Naive B cell (primary cell): ENCODE measurements around the gene NCK1. TPM values are rescaled to one million over a fixed set of nuclear protein-coding genes. Genes with fewer than 3 reads are reported as not detected.

Source experiments
- ATAC-seq, 2 donors: fragments of 150-1000 bp; cut with Tn5 transposase; 2 replicates each; pipeline ENCODE4 v1.10.0; 2021; ENCODE audit warnings: low read depth in 2 of 2, mild to moderate bottlenecking in 2 of 2, moderate library complexity in 2 of 2
- DNase-seq: peaks from one replicate; pipeline ENCODE4 v3.0.0; 2022
- H3K27ac Mint-ChIP-seq, 6 donors: one replicate each; pipeline ENCODE4 v1.8.0; 2020 to 2022; ENCODE audit warnings: mild to moderate bottlenecking in 6 of 6, mixed read lengths in 6 of 6, moderate library complexity in 5 of 6, inconsistent platforms in 2 of 6
- H3K27me3 Mint-ChIP-seq, 3 donors: one replicate each; pipeline ENCODE4 v1.8.0; 2021 to 2022; ENCODE audit warnings: mixed read lengths in 3 of 3, mild to moderate bottlenecking in 1 of 3
- H3K36me3 Mint-ChIP-seq, 2 donors: one replicate each; pipeline ENCODE4 v1.8.0; 2020 to 2022; ENCODE audit warnings: mixed read lengths in 2 of 2, inconsistent platforms in 1 of 2, mild to moderate bottlenecking in 1 of 2
- H3K4me1 Mint-ChIP-seq, 3 donors: one replicate each; pipeline ENCODE4 v1.8.0; 2020 to 2022; ENCODE audit warnings: mixed read lengths in 3 of 3, inconsistent platforms in 1 of 3, mild to moderate bottlenecking in 1 of 3, moderate library complexity in 1 of 3
- H3K4me3 Mint-ChIP-seq, 8 donors: one replicate each; pipeline ENCODE4 v1.8.0; 2020 to 2022; ENCODE audit warnings: mild to moderate bottlenecking in 8 of 8, mixed read lengths in 8 of 8, moderate library complexity in 8 of 8, inconsistent platforms in 2 of 8
- H3K9me3 Mint-ChIP-seq, 7 donors: one replicate each; pipeline ENCODE4 v1.8.0; 2020 to 2022; ENCODE audit warnings: mixed read lengths in 7 of 7, mild to moderate bottlenecking in 5 of 7, inconsistent platforms in 2 of 7, moderate library complexity in 1 of 7
- polyA plus RNA-seq, 6 donors: library from polyadenylated mRNA; unstranded; fragments of 300-500 nt; fragmentation: Illumina TruSeq; gene quantifications; one replicate each; pipeline ENCODE4 v1.2.3, GENCODE V29; 2021; ENCODE audit warnings: low read depth in 6 of 6

Gene NCK1
- polyA plus RNA-seq, 6 donors from 2014 or later, result 40.2 to 48.7 (median 42.6) TPM

- Mint-ChIP-seq H3K4me1 (peaks cover 42 to 62% (median 57%) of the 10 kb centered on the region in 3 donors), H3K27me3 (no peaks in the 10 kb centered on the region), H3K4me3 (no peak overlapping the region), H3K9me3 (no peaks in the 10 kb centered on the region), H3K36me3 (peaks cover 21 to 27% of the 10 kb centered on the region in 2 donors), H3K27ac (peak overlapping the region in 4 of 6 donors; percentile 1 to 58 (median 28))
- DNase-seq, result no peak
- ATAC-seq, result no peak
Measured at GRCh38 chr3:136943436-136943835, 81.4 kb downstream of the NCK1 start.

GRCh38 chr3:136946978-136947377 lies 85.0 kb downstream of the NCK1 start:
- Mint-ChIP-seq H3K27me3 (no peaks in the 10 kb centered on the region), H3K9me3 (no peaks in the 10 kb centered on the region), H3K4me3 (no peak overlapping the region), H3K4me1 (peaks cover 30 to 49% (median 47%) of the 10 kb centered on the region in 3 donors), H3K36me3 (peaks cover 21 to 28% of the 10 kb centered on the region in 2 donors), H3K27ac (peak overlapping the region in 4 of 6 donors; percentile 4 to 72 (median 54))
- no peak for DNase-seq
- ATAC-seq, result no peak

DNA sequence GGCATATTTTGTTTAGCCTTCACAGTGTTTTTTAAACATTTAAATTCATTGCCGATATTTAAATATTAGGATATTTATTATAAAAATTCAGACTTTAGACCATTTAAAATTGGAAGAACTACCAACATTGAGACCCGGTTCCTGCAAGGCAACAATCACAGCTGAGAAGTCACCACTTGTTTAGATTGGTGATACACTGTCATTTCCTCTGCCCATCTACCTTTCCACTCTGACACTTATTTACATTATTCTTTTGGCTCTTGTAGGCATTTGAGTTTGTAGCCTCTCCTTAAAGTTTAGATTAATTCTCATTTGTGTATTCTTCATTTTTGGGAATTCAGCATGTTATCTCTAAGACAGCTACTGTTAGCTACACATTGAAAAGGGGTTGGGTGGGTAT lies 85.5 kb downstream of the NCK1 start:
- peaks cover 21 to 28% of the 10 kb centered on the region in 2 donors for H3K36me3 Mint-ChIP-seq
- DNase-seq (no peak), ATAC-seq (no peak)
- H3K27me3 Mint-ChIP-seq, result no peaks in the 10 kb centered on the region
- H3K4me3 Mint-ChIP-seq, result peak overlapping the region in 1 of 8 donors; percentile 27
- H3K27ac Mint-ChIP-seq, result peak overlapping the region in 5 of 6 donors; percentile 61 to 96 (median 81)
- H3K4me1 Mint-ChIP-seq, result peaks cover 31 to 49% (median 47%) of the 10 kb centered on the region in 3 donors
- H3K9me3 Mint-ChIP-seq, result no peaks in the 10 kb centered on the region

- Mint-ChIP-seq H3K4me3 (peak overlapping the region in 7 of 8 donors; percentile 13 to 82 (median 45)), H3K36me3 (peaks cover 13 to 24% of the 10 kb centered on the region in 2 donors), H3K9me3 (no peaks in the 10 kb centered on the region), H3K4me1 (peaks cover 21 to 42% (median 37%) of the 10 kb centered on the region in 3 donors), H3K27me3 (no peaks in the 10 kb centered on the region), H3K27ac (peak overlapping the region in 5 of 6 donors; percentile 2 to 89 (median 47))
- no peak for DNase-seq
- peak; percentile 37 to 50 for ATAC-seq
Measured at GRCh38 chr3:136949146-136949545, 87.1 kb downstream of the NCK1 start.

DNA sequence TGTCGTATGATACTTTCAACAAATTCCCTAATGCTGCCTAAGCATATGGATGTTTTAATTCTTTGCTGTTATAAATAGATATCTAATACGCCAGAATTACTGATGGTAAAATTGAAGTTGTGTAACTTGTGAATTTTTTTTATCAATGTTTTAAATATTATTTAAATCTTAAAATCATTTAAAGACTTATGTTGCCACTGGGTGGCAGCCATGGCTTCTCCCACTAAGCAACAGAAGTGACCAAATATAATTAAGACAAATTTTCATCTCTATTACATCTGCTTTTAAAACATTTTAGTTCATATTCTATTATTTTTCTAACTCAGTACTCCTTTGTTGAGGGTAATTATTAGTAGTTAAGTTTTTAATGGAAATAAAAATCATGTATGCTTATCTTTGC lies 87.7 kb downstream of the NCK1 start:
- H3K27me3 Mint-ChIP-seq, result no peaks in the 10 kb centered on the region
- peaks cover 21 to 44% (median 37%) of the 10 kb centered on the region in 3 donors for H3K4me1 Mint-ChIP-seq
- ATAC-seq, result no peak
- H3K9me3 Mint-ChIP-seq, result no peaks in the 10 kb centered on the region
- H3K36me3 Mint-ChIP-seq, result peaks cover 13 to 24% of the 10 kb centered on the region in 2 donors
- DNase-seq, result no peak
- no peak overlapping the region for H3K27ac Mint-ChIP-seq
- peak overlapping the region in 2 of 8 donors; percentile 1 to 39 for H3K4me3 Mint-ChIP-seq

GRCh38 chr3:136950623-136951022 lies 88.6 kb downstream of the NCK1 start:
- Mint-ChIP-seq H3K27me3 (no peaks in the 10 kb centered on the region), H3K4me1 (peaks cover 27 to 53% (median 37%) of the 10 kb centered on the region in 3 donors), H3K9me3 (no peaks in the 10 kb centered on the region), H3K4me3 (peak overlapping the region in 2 of 8 donors; percentile 9 to 39), H3K36me3 (peaks cover 8 to 20% of the 10 kb centered on the region in 2 donors), H3K27ac (peak overlapping the region in 3 of 6 donors; percentile 15 to 66 (median 29))
- DNase-seq, result no peak
- peak in 1 of 2 donors; percentile 28 for ATAC-seq

DNA sequence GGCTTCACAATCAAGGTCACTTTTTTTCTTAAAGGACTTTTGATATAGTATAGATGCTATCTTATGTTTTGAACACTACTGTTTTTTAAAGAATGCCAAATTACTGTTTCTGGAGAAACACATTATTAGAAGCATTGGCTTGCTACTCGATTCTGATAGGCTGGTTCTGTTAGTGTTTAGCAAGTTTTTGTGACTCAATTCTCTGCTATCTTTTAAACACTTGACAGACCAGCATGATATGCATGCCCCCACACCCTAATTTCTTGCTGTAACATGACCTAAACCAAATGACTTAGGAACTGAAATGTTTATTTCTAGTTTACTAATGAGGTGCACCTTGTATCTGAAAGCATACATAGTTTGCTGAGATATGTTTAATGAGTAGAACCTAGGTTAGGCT lies 90.3 kb downstream of the NCK1 start:
- Mint-ChIP-seq H3K27ac (no peak overlapping the region), H3K9me3 (no peaks in the 10 kb centered on the region), H3K36me3 (peaks cover 0 to 10% of the 10 kb centered on the region in 2 donors), H3K4me1 (peaks cover 28 to 48% (median 31%) of the 10 kb centered on the region in 3 donors), H3K4me3 (no peak overlapping the region), H3K27me3 (no peaks in the 10 kb centered on the region)
- DNase-seq (no peak), ATAC-seq (no peak)

DNA sequence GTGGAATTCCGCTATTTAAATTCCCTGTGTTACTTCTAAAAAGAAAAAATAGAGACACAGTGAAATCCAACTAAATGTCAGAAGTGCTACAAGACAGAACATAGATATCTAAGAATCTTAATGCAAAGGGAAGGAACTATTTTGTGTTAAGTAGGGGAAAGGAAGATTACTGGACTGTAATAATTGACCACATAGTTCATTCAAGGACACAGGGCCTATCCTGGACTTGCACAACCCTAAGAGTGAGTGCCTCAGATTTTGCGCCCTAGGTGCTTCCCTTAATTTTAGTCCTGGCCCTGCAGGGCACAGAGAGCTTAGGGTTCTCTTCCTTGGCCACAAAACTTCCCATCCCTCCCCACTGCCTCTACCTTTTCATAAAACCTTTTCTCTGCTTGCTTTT lies 92.2 kb downstream of the NCK1 start:
- peaks cover 14 to 37% (median 19%) of the 10 kb centered on the region in 3 donors for H3K4me1 Mint-ChIP-seq
- no peak overlapping the region for H3K4me3 Mint-ChIP-seq
- DNase-seq (no peak), ATAC-seq (no peak)
- peak overlapping the region in 2 of 6 donors; percentile 16 to 40 for H3K27ac Mint-ChIP-seq
- H3K9me3 Mint-ChIP-seq, result no peaks in the 10 kb centered on the region
- no peaks in the 10 kb centered on the region for H3K27me3 Mint-ChIP-seq
- H3K36me3 Mint-ChIP-seq, result no peaks in the 10 kb centered on the region

GRCh38 chr3:136954980-136955780 lies 93.2 kb downstream of the NCK1 start:
- Mint-ChIP-seq H3K9me3 (no peaks in the 10 kb centered on the region), H3K4me3 (peak overlapping the region in 1 of 8 donors; percentile 10), H3K27me3 (no peaks in the 10 kb centered on the region), H3K27ac (peak overlapping the region in 2 of 6 donors; percentile 8 to 12), H3K36me3 (no peaks in the 10 kb centered on the region), H3K4me1 (peaks cover 12 to 34% (median 19%) of the 10 kb centered on the region in 3 donors)
- DNase-seq, result no peak
- ATAC-seq, result no peak

GRCh38 chr3:136955813-136956212 lies 93.8 kb downstream of the NCK1 start:
- ATAC-seq (no peak), DNase-seq (no peak)
- no peaks in the 10 kb centered on the region for H3K9me3 Mint-ChIP-seq
- H3K27ac Mint-ChIP-seq, result no peak overlapping the region
- H3K4me3 Mint-ChIP-seq, result peak overlapping the region in 1 of 8 donors; percentile 10
- H3K27me3 Mint-ChIP-seq, result no peaks in the 10 kb centered on the region
- H3K36me3 Mint-ChIP-seq, result no peaks in the 10 kb centered on the region
- H3K4me1 Mint-ChIP-seq, result peaks cover 7 to 28% (median 15%) of the 10 kb centered on the region in 3 donors

DNA sequence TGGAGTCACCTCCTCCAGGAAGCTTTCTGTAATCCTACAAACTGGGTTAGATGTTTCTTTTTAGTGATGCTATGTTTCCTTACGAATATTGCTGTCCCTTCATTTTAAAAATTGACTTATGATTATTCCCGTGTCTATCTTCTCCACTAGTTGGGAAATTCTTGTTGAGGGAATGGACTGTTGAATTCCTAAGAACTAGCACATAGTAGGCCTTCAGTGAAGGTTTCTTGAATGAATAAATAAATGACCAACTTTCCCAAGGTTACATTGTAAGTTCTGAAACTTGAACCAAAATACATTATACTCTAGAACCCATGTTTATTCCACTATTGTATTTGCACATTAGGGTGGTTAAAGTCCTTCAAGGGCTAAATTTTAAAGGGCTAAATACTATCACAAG lies 95.0 kb downstream of the NCK1 start:
- ATAC-seq, result no peak

DNA sequence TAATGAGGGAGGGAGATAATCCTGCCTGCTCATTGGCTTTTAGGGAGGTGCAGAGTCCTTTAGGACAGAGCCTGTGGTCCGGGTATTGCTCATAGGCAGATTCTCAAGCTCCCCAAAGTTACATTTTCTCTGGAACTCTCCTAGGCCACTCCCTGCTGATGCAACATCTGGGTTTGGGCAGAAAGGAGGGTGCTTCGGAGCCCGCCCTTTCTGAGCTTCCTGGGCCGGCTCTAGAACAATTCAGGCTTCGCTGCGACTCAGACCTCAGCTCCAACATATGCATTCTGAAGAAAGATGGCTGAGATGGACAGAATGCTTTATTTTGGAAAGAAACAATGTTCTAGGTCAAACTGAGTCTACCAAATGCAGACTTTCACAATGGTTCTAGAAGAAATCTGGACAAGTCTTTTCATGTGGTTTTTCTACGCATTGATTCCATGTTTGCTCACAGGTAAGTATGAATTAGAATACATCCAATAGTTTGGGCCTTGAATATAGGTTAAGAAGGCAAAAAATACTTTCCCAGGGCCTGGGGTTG lies 95.8 kb downstream of the NCK1 start, which contains the start of gene IL20RB:
Gene IL20RB, plus strand, starts transcription at position 233 of the 538 bp plus-strand sequence. Its CDS starts 131 bp downstream, at position 364.
- H3K36me3 Mint-ChIP-seq, result no peaks in the 10 kb centered on the region

More for the DNA sequence above, 95.0 kb downstream of the NCK1 start:
- no peak overlapping the region for H3K27ac Mint-ChIP-seq
- H3K9me3 Mint-ChIP-seq, result no peaks in the 10 kb centered on the region
- H3K4me3 Mint-ChIP-seq, result no peak overlapping the region
- no peak for DNase-seq
- H3K27me3 Mint-ChIP-seq, result no peaks in the 10 kb centered on the region
- peaks cover 7 to 18% (median 15%) of the 10 kb centered on the region in 3 donors for H3K4me1 Mint-ChIP-seq
- H3K36me3 Mint-ChIP-seq, result no peaks in the 10 kb centered on the region

GRCh38 chr3:136958939-136959338 lies 96.9 kb downstream of the NCK1 start:
- peak overlapping the region in 2 of 6 donors; percentile 7 to 66 for H3K27ac Mint-ChIP-seq
- H3K4me1 Mint-ChIP-seq, result peaks cover 0 to 12% (median 11%) of the 10 kb centered on the region in 3 donors
- H3K4me3 Mint-ChIP-seq, result no peak overlapping the region
- no peaks in the 10 kb centered on the region for H3K36me3 Mint-ChIP-seq
- H3K9me3 Mint-ChIP-seq, result no peaks in the 10 kb centered on the region
- ATAC-seq (no peak), DNase-seq (no peak)
- no peaks in the 10 kb centered on the region for H3K27me3 Mint-ChIP-seq

More for the DNA sequence above, 95.8 kb downstream of the NCK1 start, which contains the start of gene IL20RB:
- H3K27ac Mint-ChIP-seq, result no peak within 1 kb of the TSS
- H3K4me3 Mint-ChIP-seq, result no peak within 1 kb of the TSS
- H3K27me3 Mint-ChIP-seq, result no peaks in the 10 kb centered on the region
- ATAC-seq (no peak), DNase-seq (no peak)
- peaks cover under 1 to 12% (median 11%) of the 10 kb centered on the region in 3 donors for H3K4me1 Mint-ChIP-seq
- no peaks in the 10 kb centered on the region for H3K9me3 Mint-ChIP-seq
